ENCODE results near the gene SP6.

- TF ChIP-seq CTCF (IDR thresholded peaks at IDR 0.05): no peak
- no peak for TF ChIP-seq ZFX (IDR thresholded peaks at IDR 0.05; ENCODE audit: borderline replicate concordance)
Measured at GRCh38 chr17:47898241-47898640, 47.3 kb upstream of the SP6 start.
